ENCODE results near the gene MAPKAPK2.

Gene MAPKAPK2

DNA sequence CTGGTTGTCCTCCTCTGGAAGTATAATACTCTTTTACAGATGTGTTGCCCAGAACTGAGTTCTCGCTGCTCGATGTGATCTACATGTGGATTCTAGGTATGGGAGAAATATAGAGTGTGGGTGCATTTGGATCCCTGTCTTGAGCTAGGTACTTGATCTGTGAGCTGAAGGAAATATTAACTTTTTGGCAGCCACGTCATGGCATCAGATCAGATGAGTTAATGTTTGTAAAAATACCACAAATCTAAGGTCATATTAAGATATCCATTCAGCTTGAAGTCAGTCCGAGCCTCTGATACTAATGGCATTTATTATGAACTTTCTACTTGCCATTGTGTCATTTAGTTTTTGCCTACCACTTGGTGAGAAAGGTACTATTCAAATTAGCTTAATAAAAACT, 24.6 kb downstream of the MAPKAPK2 start:
- DNase-seq, result no peak
- Histone ChIP-seq H3K4me1 (peaks cover 11 to 86% (median 70%) of the 10 kb centered on the region in 4 donors), H3K27me3 (no peaks in the 10 kb centered on the region), H3K9me3 (no peaks in the 10 kb centered on the region), H3K4me3 (no peak overlapping the region), H3K27ac (peak overlapping the region in 1 of 2 donors; percentile 1), H3K36me3 (no peaks in the 10 kb centered on the region)
- intact Hi-C loops (cut with DNase I; ENCODE audit: low total_unique reads), result no loop called here
- TF ChIP-seq, protein P1, sequence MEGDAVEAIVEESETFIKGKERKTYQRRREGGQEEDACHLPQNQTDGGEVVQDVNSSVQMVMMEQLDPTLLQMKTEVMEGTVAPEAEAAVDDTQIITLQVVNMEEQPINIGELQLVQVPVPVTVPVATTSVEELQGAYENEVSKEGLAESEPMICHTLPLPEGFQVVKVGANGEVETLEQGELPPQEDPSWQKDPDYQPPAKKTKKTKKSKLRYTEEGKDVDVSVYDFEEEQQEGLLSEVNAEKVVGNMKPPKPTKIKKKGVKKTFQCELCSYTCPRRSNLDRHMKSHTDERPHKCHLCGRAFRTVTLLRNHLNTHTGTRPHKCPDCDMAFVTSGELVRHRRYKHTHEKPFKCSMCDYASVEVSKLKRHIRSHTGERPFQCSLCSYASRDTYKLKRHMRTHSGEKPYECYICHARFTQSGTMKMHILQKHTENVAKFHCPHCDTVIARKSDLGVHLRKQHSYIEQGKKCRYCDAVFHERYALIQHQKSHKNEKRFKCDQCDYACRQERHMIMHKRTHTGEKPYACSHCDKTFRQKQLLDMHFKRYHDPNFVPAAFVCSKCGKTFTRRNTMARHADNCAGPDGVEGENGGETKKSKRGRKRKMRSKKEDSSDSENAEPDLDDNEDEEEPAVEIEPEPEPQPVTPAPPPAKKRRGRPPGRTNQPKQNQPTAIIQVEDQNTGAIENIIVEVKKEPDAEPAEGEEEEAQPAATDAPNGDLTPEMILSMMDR (IDR thresholded peaks at IDR 0.05), result no peak

DNA sequence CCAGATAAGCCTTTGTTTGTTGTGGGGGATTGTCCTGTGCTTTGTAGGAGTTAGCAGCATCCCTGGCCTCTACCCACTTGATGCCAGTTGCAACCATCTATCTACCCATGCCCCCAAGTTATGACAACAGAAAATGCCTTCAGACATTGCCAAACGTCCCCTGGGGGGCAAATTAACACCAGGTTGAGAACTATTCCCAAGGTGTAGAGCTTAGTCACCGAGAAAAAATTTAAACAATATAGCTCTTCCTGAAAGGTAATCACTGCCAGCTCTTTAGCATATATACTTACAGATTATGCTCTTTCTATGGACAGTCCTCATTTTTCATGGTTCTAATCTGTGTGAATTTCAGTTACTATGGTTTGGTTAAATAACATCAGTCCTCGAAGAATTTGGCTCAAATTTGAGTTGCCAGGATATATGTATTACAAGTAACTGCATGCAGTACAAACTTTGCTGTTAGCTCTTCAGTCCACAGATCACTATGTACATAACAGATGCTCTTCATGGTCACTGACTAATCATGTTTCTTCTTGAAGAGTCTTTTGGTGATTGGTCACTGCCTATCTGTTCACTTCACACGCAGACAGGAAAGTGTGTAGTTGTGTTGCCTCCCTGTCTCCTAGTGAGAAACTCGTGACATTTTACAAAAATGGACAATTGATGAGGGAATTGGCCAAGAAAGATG, 25.2 kb downstream of the MAPKAPK2 start:
- Histone ChIP-seq H3K27me3 (no peaks in the 10 kb centered on the region), H3K4me1 (peaks cover 11 to 87% (median 70%) of the 10 kb centered on the region in 4 donors), H3K4me3 (no peak overlapping the region), H3K27ac (peak overlapping the region in 1 of 2 donors; percentile 1), H3K36me3 (no peaks in the 10 kb centered on the region), H3K9me3 (no peaks in the 10 kb centered on the region)
- intact Hi-C loops (cut with DNase I; ENCODE audit: low total_unique reads), result no loop called here
- no peak for DNase-seq
- TF ChIP-seq, protein P1 (IDR thresholded peaks at IDR 0.05), result no peak

DNA sequence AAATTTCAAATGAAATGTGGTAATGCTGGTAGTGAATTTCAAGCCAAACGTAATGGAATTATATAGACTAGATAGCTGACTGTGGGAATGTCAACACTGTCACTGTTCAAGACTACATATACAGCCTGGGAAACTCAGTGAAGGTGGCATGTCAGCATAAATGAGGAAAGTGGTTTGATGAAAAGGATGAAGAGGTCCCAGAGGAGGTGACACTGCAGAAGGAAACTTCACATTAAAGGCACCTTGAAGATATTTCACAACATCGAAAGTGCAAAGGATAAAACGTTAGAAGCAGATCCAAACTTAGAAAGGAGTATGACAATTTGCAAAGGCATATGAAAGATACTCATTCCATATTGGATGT, 25.7 kb downstream of the MAPKAPK2 start:
- intact Hi-C loops (cut with DNase I; ENCODE audit: low total_unique reads), result no loop called here
- Histone ChIP-seq H3K27ac (no peak overlapping the region), H3K4me1 (peaks cover 11 to 87% (median 70%) of the 10 kb centered on the region in 4 donors), H3K36me3 (no peaks in the 10 kb centered on the region), H3K9me3 (no peaks in the 10 kb centered on the region), H3K4me3 (no peak overlapping the region), H3K27me3 (no peaks in the 10 kb centered on the region)
- TF ChIP-seq, protein P1 (IDR thresholded peaks at IDR 0.05), result no peak
- DNase-seq, result no peak

DNA sequence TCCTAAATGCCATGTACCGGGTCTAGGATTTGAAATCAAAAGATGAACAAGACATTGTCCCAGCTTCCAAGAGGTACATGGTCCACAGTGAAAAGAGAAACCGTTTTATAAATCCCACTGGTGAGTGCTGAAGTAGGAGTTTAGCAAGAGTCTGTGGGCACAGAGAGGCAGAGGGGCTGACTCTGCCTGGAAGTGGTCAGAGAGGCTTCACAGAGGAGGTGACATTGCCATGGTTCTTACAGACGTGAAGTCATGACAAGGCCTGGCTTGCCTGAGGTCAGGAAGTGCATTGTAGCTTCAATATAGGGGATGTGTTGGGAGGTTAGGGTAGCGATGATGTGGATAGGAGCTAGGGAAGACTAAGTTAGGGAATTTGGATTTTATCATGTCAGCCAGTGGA, 28.4 kb downstream of the MAPKAPK2 start:
- Histone ChIP-seq H3K27me3 (no peaks in the 10 kb centered on the region), H3K9me3 (no peaks in the 10 kb centered on the region), H3K27ac (no peak overlapping the region), H3K4me3 (no peak overlapping the region), H3K36me3 (no peaks in the 10 kb centered on the region), H3K4me1 (peaks cover 0 to 85% (median 55%) of the 10 kb centered on the region in 4 donors)
- no peak for DNase-seq
- TF ChIP-seq, protein P1 (IDR thresholded peaks at IDR 0.05), result no peak
- intact Hi-C loops (cut with DNase I; ENCODE audit: low total_unique reads), result no loop called here

DNA sequence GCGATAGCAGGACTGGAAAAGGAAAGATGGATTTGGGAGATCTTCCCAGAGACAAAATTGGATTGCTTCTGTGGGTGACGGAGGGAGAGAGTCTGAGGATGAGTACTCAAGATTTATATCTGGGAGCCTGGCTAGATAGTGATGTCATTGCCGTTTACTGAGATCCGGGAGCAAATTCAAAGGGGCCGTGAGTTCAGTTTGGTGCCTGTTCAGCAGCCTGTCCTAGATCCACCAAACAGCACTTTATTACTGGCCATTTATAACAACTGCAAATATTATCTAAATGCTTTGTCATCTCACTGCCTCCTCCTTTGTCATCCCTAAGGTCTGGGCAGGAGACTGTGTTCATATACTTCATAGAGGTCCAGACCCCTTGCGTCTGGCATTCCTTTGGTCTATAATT, 29.2 kb downstream of the MAPKAPK2 start:
- Histone ChIP-seq H3K27ac (peak overlapping the region in 1 of 2 donors; percentile 21), H3K4me3 (no peak overlapping the region), H3K27me3 (no peaks in the 10 kb centered on the region), H3K4me1 (peaks cover 0 to 77% (median 50%) of the 10 kb centered on the region in 4 donors), H3K36me3 (no peaks in the 10 kb centered on the region), H3K9me3 (no peaks in the 10 kb centered on the region)
- TF ChIP-seq, protein P1 (IDR thresholded peaks at IDR 0.05), result no peak
- intact Hi-C loops (cut with DNase I; ENCODE audit: low total_unique reads), result no loop called here
- DNase-seq, result no peak

Data from tibial artery (tissue), 4 donors.